HepG2 (cell line): ENCODE results near the gene BRD8. TPM values are rescaled to one million over a fixed set of nuclear protein-coding genes. Genes with fewer than 3 reads are reported as not detected.
A peak's percentile ranks its signal among the peaks of the same experiment; 100 is the strongest.

Experiments used
- FOXA1 ChIP-seq, 2 experiments: fragments of 450-650 bp in 1 of 2; sonication (generic) in 1 of 2; formaldehyde crosslinking in 1 of 2; IDR thresholded peaks; 2 replicates each; pipeline versions ENCODE4 v1.4.0 to v1.6.1; 2016 to 2020; ENCODE audit warnings: missing genetic modification reagents in 1 of 2
- RARA ChIP-seq: IDR thresholded peaks from 2 replicates; pipeline ENCODE4 v1.6.1; 2016; ENCODE audit warnings: missing genetic modification reagents, missing compliant biosample characterization
- RBAK ChIP-seq: sonication (generic); formaldehyde crosslinking; IDR thresholded peaks from 2 replicates; pipeline ENCODE4 v1.5.1; 2020; ENCODE audit warnings: mild to moderate bottlenecking, missing genetic modification reagents
- SP5 ChIP-seq: IDR thresholded peaks from 2 replicates; pipeline ENCODE4 v1.6.1; 2016; ENCODE audit warnings: low read depth, borderline replicate concordance
- ZBTB40 ChIP-seq, 2 experiments: fragments of 450-650 bp in 1 of 2; sonication (generic) in 1 of 2; formaldehyde crosslinking in 1 of 2; IDR thresholded peaks; 2 replicates each; pipeline versions ENCODE4 v1.6.1 to v1.8.0; 2016 to 2022; ENCODE audit warnings: antibody characterized with exemption in 1 of 2, mild to moderate bottlenecking in 1 of 2, missing genetic modification reagents in 1 of 2
- ZFY ChIP-seq: sonication (generic); formaldehyde crosslinking; IDR thresholded peaks from 2 replicates; pipeline ENCODE4 v1.4.0; 2020; ENCODE audit warnings: missing genetic modification reagents
- ZMYM2 ChIP-seq: sonication (generic); formaldehyde crosslinking; IDR thresholded peaks from 2 replicates; pipeline ENCODE4 v1.8.0; 2022; ENCODE audit warnings: mild to moderate bottlenecking, missing genetic modification reagents
- ZNF143 ChIP-seq: sonication (generic); formaldehyde crosslinking; IDR thresholded peaks from 2 replicates; pipeline ENCODE4 v1.4.0; 2020; ENCODE audit warnings: missing genetic modification reagents
- ZNF343 ChIP-seq: sonication (generic); formaldehyde crosslinking; IDR thresholded peaks from 2 replicates; pipeline ENCODE4 v1.4.0; 2020; ENCODE audit warnings: mild to moderate bottlenecking, missing genetic modification reagents
- ZNF574 ChIP-seq: sonication (generic); formaldehyde crosslinking; IDR thresholded peaks from 2 replicates; pipeline ENCODE4 v1.4.0; 2020; ENCODE audit warnings: missing genetic modification reagents
- ZNF619 ChIP-seq: sonication (generic); formaldehyde crosslinking; IDR thresholded peaks from 2 replicates; pipeline ENCODE4 v1.4.0; 2020; ENCODE audit warnings: mild to moderate bottlenecking, missing genetic modification reagents
- ZNF878 ChIP-seq: sonication (generic); formaldehyde crosslinking; IDR thresholded peaks from 2 replicates; pipeline ENCODE4 v1.8.1; 2023; ENCODE audit warnings: mild to moderate bottlenecking, missing genetic modification reagents, moderate library complexity
- ZXDC ChIP-seq: sonication (generic); formaldehyde crosslinking; IDR thresholded peaks from 2 replicates; pipeline ENCODE4 v1.5.0; 2020; ENCODE audit warnings: mild to moderate bottlenecking, missing genetic modification reagents
- polyA plus RNA-seq, 8 experiments: library from polyadenylated mRNA; depleted of rRNA in 3 of 8; stranded (reverse) in 7 of 8; unstranded in 1 of 8; fragments of >200 nt; fragmentation: Illumina TruSeq in 4 of 8; extraction: Trizol in 4 of 8; gene quantifications; 2 replicates each; pipeline versions ENCODE4 v1.2.1 to v1.2.3, GENCODE V29; 2011 to 2016; ENCODE audit warnings: low read depth in 4 of 8, missing spikeins in 1 of 8, mixed read lengths in 1 of 8; ENCODE audit not compliant: insufficient read depth in 1 of 8
- total RNA-seq, 5 experiments: library from RNA; depleted of rRNA; stranded (reverse); fragments of >200 nt; fragmentation: Illumina TruSeq; extraction: Trizol; gene quantifications; 2 replicates each; pipeline ENCODE4 v1.2.3, GENCODE V29; 2016; ENCODE audit warnings: low read depth in 1 of 5

BRD8 gene
- total and polyA plus RNA-seq, 2 of the 13 experiments (the other 11 are each of a cell fraction or from before 2014, with no cell fraction given) = 62.5 to 71.1 TPM

GRCh38 chr5:138178516-138179276 is at the start of gene BRD8, which contains the start of gene KIF20A (continued):
- TF ChIP-seq ZNF878 (CRISPR knock-in tag) = peak; percentile 87; the same call in 1 of the 2 replicates
- TF ChIP-seq ZNF574 (CRISPR knock-in tag) = peak; percentile 87
- no peak for TF ChIP-seq ZNF343 (CRISPR knock-in tag)
- TF ChIP-seq ZNF619 (CRISPR knock-in tag) = peak; percentile 56; the same call in 1 of the 2 replicates
- TF ChIP-seq RARA = no peak
- no peak for TF ChIP-seq ZMYM2 (CRISPR knock-in tag)
- no peak for TF ChIP-seq ZBTB40 (IDR thresholded peaks at IDR 0.05)
- TF ChIP-seq ZBTB40 (CRISPR knock-in tag; IDR thresholded peaks at IDR 0.05) = peak; percentile 32; the same call in 1 of the 2 replicates
- peak; percentile 95 for TF ChIP-seq ZFY
- peak; percentile 97 for TF ChIP-seq ZNF143 (CRISPR knock-in tag)
- TF ChIP-seq RBAK (CRISPR knock-in tag) = no peak
- no peak for TF ChIP-seq FOXA1 (IDR thresholded peaks at IDR 0.05)
- TF ChIP-seq FOXA1 (CRISPR knock-in tag; IDR thresholded peaks at IDR 0.05) = peak; percentile 28; the same call in 1 of the 2 replicates
- no peak for TF ChIP-seq ZXDC (CRISPR knock-in tag)
- TF ChIP-seq SP5 (CRISPR knock-in tag) = peak; percentile 71
